ENCODE results near the gene RALB.

GRCh38 chr2:120300385-120300784, 47.7 kb downstream of the RALB start:
- no peak for TF ChIP-seq CTCF (IDR thresholded peaks at IDR 0.05)
- TF ChIP-seq EP300 (IDR thresholded peaks at IDR 0.05; ENCODE audit: low read depth), result no peak
- no peak for TF ChIP-seq POLR2AphosphoS5 (IDR thresholded peaks at IDR 0.05)

Measured in transverse colon (tissue), 4 donors.